Adipocyte (in vitro differentiated cells): ENCODE measurements around the gene ABHD4.

Source experiments
- DNase-seq: peaks from one replicate; pipeline ENCODE4 v3.0.0-alpha.2; 2015; ENCODE audit warnings: low read depth
- H3K27me3 ChIP-seq: replicated peaks from 2 replicates; pipeline ENCODE4 v1.7.0; 2013; ENCODE audit warnings: mild to moderate bottlenecking, low read length, moderate library complexity; ENCODE audit not compliant: control insufficient read depth, insufficient read depth
- H3K36me3 ChIP-seq: 2 replicates; pipeline ENCODE4 v1.7.0; 2013; ENCODE audit warnings: low read length, mild to moderate bottlenecking, moderate library complexity; ENCODE audit not compliant: control insufficient read depth, insufficient read depth, severe bottlenecking
- H3K4me1 ChIP-seq: 2 replicates; pipeline ENCODE4 v1.7.0; 2013; ENCODE audit warnings: mild to moderate bottlenecking, low read length, moderate library complexity; ENCODE audit not compliant: control insufficient read depth, insufficient read depth
- H3K4me3 ChIP-seq: 2 replicates; pipeline ENCODE4 v1.7.0; 2013; ENCODE audit warnings: mild to moderate bottlenecking, low read length, moderate library complexity
- H3K9ac ChIP-seq: 2 replicates; pipeline ENCODE4 v1.7.0; 2013; ENCODE audit warnings: mild to moderate bottlenecking, low read length, moderate library complexity
- H3K9me3 ChIP-seq: 2 replicates; pipeline ENCODE4 v1.7.0; 2013; ENCODE audit warnings: mild to moderate bottlenecking, low read length, moderate library complexity; ENCODE audit not compliant: control insufficient read depth

The ABHD4 gene

DNA sequence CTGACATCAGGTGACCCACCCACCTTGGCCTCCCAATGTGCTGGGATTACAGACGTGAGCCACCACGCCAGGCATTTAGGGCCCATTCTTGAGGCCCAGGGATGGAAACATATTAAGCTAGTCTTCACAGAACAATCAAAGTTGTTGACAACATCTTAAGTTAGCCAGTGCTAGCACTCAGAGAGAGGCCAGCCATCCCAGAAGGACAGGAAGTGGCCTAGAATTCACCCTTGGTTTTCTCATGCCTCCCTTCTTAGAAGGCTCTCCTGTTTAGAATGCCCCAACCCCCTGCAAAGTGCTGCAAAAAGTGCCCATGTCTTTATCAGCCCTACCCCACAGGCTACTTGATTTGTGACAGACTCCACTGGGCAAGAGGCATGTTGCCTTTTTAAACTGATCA, 58.1 kb downstream of the ABHD4 start:
- Histone ChIP-seq H3K4me1 (peaks cover 17% of the 10 kb centered on the region), H3K4me3 (no peak overlapping the region), H3K9ac (peak overlapping the region; percentile 59), H3K9me3 (no peaks in the 10 kb centered on the region), H3K27me3 (no peaks in the 10 kb centered on the region), H3K36me3 (no peaks in the 10 kb centered on the region)
- no peak for DNase-seq

DNA sequence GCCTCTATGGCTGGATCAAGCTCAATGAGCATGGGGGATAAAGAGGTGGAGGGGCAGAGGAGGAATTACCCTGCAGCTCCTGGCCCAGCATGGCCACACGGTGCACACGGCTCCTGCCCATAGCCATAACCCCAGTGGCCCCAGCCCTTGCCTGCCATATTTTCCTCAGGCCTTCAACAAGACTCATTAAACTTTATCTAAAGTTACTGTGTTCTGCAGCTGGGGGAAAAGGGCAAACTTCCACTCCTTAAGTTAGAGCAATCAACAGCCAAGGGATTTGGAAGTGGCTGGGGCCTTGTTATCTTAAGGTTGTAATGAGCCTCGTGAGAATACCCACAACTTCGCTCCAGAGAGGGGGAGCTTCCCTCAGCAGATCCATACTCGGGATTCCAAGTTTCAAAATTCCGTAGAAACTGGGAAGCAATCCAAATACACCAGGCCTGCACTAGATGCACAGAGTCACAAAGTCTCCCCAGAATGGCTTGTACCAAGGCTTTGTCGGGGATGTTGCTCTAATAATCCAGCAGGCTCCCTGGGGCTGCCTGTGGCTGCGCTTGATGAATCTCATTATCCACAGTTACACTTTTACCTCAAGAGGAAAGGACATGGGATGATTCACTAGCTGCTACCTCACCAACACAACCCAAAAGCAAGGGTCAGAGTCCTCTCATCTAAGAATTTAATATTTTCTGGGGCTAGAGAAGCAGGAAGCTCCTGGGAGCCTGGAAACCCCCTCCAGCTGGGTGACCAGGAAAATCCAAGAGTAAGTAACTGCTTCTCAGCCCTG, 59.0 kb downstream of the ABHD4 start:
- Histone ChIP-seq H3K9me3 (no peaks in the 10 kb centered on the region), H3K4me1 (peaks cover 17% of the 10 kb centered on the region), H3K27me3 (no peaks in the 10 kb centered on the region), H3K36me3 (no peaks in the 10 kb centered on the region), H3K4me3 (no peak overlapping the region), H3K9ac (peak overlapping the region; percentile 59)
- peak; percentile 48 for DNase-seq

DNA sequence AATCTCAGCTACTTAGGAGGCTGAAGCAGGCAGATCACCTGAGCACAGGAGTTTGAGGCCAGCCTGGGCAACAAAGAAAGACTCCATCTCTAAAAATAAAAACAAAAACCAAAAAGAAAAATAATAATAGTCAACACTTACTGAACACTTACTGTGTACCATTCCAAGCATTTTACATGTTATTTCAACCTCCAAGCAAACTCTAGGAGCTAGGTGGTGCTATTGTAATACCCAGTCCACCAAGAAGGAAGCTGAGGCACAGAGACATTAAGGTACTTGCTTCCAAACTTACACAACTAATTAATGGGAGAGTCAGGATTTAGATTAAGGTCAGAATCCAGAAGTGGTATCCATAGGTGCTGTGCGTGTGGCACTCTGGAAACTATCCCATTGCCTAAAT, 59.8 kb downstream of the ABHD4 start:
- no peaks in the 10 kb centered on the region for H3K27me3 ChIP-seq
- DNase-seq, result peak; percentile 62
- no peaks in the 10 kb centered on the region for H3K36me3 ChIP-seq
- peak overlapping the region; percentile 59 for H3K9ac ChIP-seq
- H3K9me3 ChIP-seq, result no peaks in the 10 kb centered on the region
- no peak overlapping the region for H3K4me3 ChIP-seq
- peaks cover 17% of the 10 kb centered on the region for H3K4me1 ChIP-seq

DNA sequence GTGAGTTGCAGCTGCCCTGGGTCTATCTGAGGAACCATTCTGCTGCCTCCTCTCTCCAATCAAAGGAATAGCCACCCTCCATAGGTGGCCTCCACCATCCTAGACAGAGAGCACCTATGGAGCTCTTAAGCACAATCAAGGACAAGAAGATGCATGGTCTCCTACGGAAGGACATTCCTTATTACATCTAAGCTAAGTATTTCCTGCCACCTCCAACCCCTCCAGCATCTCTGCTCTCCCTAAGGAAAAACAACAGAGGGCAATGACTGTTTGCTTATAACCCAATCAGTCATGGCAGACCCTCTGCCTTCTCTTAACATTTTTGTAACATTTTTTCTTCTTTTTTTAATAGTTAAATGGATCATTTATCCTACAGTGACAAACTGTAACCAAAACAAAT, 60.8 kb downstream of the ABHD4 start:
- Histone ChIP-seq H3K9me3 (no peaks in the 10 kb centered on the region), H3K4me1 (peaks cover 24% of the 10 kb centered on the region), H3K36me3 (no peaks in the 10 kb centered on the region), H3K9ac (no peak overlapping the region), H3K4me3 (no peak overlapping the region), H3K27me3 (no peaks in the 10 kb centered on the region)
- DNase-seq, result no peak

DNA sequence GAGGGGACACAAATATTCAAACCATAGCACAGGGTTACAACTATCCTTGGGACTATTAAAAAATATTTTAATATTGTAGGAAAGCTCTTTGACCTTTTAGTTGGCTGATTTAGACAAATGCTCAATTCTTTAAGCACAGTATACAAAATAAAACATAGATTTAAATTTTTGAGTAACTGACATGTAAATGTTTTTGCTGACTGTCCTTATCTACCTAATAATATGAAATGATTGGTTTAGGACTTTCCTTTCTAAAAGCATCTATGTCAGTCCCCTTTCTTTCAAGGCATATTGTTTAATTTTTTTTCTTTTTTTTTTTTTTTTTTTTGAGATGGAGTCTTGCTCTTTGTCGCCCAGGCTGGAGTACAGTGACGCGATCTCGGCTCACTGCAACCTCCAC, 62.6 kb downstream of the ABHD4 start:
- no peak overlapping the region for H3K9ac ChIP-seq
- H3K27me3 ChIP-seq, result no peaks in the 10 kb centered on the region
- H3K9me3 ChIP-seq, result no peaks in the 10 kb centered on the region
- H3K36me3 ChIP-seq, result no peaks in the 10 kb centered on the region
- no peak for DNase-seq
- H3K4me1 ChIP-seq, result peaks cover 32% of the 10 kb centered on the region
- H3K4me3 ChIP-seq, result no peak overlapping the region
